ENCODE measurements around the gene TRIM58. TPM values are rescaled to one million over a fixed set of nuclear protein-coding genes. Genes with fewer than 3 reads are reported as not detected.
A peak's percentile ranks its signal among the peaks of the same experiment; 100 is the strongest.

TRIM58 gene
- total and polyA plus RNA-seq, 9 of the 15 experiments (the other 6 are each of a cell fraction or from before 2014, with no cell fraction given): 3.8 to 19.1 (median 7.2) TPM

DNA sequence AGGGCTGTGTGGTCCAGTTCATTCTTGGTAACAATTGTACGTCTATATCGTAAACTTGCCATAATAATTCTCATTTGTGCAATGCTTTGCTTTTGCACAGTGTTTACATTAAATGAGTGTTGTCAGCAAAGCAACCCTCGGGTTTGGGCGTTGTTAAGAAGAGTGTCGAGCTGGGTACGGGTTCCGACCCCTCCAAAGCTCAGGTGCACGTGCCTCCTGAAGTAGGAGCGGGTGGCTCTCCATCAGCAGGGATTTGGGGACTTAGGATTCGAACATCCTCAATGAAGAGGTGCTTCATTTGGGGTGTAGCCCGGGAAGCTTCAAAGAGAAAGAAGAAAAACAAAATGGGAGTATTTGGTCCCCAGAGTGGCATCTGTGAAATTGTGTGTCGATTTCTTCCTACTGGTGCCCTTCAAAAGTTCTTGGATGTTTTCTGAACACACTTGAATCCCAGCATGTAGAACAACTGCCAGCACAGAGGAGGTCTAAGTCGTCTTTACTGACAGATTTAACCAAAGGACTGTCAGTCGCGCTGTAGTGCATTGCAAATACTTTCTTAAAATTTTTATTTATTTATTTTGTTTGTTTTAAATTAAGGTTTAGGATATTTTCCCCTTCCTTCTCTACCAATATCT lies 1.1 kb downstream of the TRIM58 start (continued):
- TF ChIP-seq, protein P1, sequence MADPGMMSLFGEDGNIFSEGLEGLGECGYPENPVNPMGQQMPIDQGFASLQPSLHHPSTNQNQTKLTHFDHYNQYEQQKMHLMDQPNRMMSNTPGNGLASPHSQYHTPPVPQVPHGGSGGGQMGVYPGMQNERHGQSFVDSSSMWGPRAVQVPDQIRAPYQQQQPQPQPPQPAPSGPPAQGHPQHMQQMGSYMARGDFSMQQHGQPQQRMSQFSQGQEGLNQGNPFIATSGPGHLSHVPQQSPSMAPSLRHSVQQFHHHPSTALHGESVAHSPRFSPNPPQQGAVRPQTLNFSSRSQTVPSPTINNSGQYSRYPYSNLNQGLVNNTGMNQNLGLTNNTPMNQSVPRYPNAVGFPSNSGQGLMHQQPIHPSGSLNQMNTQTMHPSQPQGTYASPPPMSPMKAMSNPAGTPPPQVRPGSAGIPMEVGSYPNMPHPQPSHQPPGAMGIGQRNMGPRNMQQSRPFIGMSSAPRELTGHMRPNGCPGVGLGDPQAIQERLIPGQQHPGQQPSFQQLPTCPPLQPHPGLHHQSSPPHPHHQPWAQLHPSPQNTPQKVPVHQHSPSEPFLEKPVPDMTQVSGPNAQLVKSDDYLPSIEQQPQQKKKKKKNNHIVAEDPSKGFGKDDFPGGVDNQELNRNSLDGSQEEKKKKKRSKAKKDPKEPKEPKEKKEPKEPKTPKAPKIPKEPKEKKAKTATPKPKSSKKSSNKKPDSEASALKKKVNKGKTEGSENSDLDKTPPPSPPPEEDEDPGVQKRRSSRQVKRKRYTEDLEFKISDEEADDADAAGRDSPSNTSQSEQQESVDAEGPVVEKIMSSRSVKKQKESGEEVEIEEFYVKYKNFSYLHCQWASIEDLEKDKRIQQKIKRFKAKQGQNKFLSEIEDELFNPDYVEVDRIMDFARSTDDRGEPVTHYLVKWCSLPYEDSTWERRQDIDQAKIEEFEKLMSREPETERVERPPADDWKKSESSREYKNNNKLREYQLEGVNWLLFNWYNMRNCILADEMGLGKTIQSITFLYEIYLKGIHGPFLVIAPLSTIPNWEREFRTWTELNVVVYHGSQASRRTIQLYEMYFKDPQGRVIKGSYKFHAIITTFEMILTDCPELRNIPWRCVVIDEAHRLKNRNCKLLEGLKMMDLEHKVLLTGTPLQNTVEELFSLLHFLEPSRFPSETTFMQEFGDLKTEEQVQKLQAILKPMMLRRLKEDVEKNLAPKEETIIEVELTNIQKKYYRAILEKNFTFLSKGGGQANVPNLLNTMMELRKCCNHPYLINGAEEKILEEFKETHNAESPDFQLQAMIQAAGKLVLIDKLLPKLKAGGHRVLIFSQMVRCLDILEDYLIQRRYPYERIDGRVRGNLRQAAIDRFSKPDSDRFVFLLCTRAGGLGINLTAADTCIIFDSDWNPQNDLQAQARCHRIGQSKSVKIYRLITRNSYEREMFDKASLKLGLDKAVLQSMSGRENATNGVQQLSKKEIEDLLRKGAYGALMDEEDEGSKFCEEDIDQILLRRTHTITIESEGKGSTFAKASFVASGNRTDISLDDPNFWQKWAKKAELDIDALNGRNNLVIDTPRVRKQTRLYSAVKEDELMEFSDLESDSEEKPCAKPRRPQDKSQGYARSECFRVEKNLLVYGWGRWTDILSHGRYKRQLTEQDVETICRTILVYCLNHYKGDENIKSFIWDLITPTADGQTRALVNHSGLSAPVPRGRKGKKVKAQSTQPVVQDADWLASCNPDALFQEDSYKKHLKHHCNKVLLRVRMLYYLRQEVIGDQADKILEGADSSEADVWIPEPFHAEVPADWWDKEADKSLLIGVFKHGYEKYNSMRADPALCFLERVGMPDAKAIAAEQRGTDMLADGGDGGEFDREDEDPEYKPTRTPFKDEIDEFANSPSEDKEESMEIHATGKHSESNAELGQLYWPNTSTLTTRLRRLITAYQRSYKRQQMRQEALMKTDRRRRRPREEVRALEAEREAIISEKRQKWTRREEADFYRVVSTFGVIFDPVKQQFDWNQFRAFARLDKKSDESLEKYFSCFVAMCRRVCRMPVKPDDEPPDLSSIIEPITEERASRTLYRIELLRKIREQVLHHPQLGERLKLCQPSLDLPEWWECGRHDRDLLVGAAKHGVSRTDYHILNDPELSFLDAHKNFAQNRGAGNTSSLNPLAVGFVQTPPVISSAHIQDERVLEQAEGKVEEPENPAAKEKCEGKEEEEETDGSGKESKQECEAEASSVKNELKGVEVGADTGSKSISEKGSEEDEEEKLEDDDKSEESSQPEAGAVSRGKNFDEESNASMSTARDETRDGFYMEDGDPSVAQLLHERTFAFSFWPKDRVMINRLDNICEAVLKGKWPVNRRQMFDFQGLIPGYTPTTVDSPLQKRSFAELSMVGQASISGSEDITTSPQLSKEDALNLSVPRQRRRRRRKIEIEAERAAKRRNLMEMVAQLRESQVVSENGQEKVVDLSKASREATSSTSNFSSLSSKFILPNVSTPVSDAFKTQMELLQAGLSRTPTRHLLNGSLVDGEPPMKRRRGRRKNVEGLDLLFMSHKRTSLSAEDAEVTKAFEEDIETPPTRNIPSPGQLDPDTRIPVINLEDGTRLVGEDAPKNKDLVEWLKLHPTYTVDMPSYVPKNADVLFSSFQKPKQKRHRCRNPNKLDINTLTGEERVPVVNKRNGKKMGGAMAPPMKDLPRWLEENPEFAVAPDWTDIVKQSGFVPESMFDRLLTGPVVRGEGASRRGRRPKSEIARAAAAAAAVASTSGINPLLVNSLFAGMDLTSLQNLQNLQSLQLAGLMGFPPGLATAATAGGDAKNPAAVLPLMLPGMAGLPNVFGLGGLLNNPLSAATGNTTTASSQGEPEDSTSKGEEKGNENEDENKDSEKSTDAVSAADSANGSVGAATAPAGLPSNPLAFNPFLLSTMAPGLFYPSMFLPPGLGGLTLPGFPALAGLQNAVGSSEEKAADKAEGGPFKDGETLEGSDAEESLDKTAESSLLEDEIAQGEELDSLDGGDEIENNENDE (IDR thresholded peaks at IDR 0.05; ENCODE audit: low read depth, low read length): no peak
- TF ChIP-seq POLR2AphosphoS2 (IDR thresholded peaks at IDR 0.05; ENCODE audit: low read length) (no peak), POU5F1 (IDR thresholded peaks at IDR 0.05; ENCODE audit: borderline replicate concordance, low read depth, low read length, partially characterized antibody) (no peak), ZNF384 (IDR thresholded peaks at IDR 0.05; ENCODE audit: low read depth, low read length) (no peak), RHOXF2B (CRISPR knock-in tag; conservative IDR thresholded peaks at IDR 0.05) (no peak), KDM1A (IDR thresholded peaks at IDR 0.05) (no peak), DPF2 (IDR thresholded peaks at IDR 0.05) (peak; percentile 29; the same call in 1 of the 2 replicates), OTX1 (CRISPR knock-in tag; IDR thresholded peaks at IDR 0.05) (0 out of 2 replicates have a peak, but pooled peaks have one; percentile 1), RAD21 (CRISPR knock-in tag; conservative IDR thresholded peaks at IDR 0.05 in 1 of 2, IDR thresholded peaks at IDR 0.05 in 1 of 2) (no peak), ZNF316 (IDR thresholded peaks at IDR 0.05) (0 out of 2 replicates have a peak, but pooled peaks have one; percentile 9), TRIM24 (IDR thresholded peaks at IDR 0.05) (no peak)
- TF ChIP-seq, protein P2, sequence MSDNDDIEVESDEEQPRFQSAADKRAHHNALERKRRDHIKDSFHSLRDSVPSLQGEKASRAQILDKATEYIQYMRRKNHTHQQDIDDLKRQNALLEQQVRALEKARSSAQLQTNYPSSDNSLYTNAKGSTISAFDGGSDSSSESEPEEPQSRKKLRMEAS (CRISPR knock-in tag; IDR thresholded peaks at IDR 0.05): no peak
- TF ChIP-seq, protein P3, sequence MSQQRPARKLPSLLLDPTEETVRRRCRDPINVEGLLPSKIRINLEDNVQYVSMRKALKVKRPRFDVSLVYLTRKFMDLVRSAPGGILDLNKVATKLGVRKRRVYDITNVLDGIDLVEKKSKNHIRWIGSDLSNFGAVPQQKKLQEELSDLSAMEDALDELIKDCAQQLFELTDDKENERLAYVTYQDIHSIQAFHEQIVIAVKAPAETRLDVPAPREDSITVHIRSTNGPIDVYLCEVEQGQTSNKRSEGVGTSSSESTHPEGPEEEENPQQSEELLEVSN (IDR thresholded peaks at IDR 0.05; ENCODE audit: borderline replicate concordance in 1 of 2, extremely low read depth in 1 of 2, insufficient read depth in 1 of 2, insufficient read length in 1 of 2, low read depth in 1 of 2, low read length in 1 of 2, poor library complexity in 1 of 2, severe bottlenecking in 1 of 2): peak in 1 of 2 experiments; percentile 31
